AG09309 (cell line): Measurements from ENCODE around the gene REL.
"Not testable (repeated sequence)": the region's sequence is repeated elsewhere in the genome, so short reads cannot be mapped to it uniquely, and the experiment has no call there.

ENCODE experiments used
- DNase-seq: peaks from one replicate; pipeline ENCODE4 v3.0.0-alpha.2; 2010; ENCODE audit warnings: low read depth
- H3K4me3 ChIP-seq: 2 replicates; pipeline ENCODE4 v1.5.1; 2011; ENCODE audit warnings: mild to moderate bottlenecking, low read depth, low read length, moderate library complexity; ENCODE audit not compliant: control insufficient read depth
- CTCF ChIP-seq: IDR thresholded peaks from 2 replicates; pipeline ENCODE4 v1.5.1; 2011; ENCODE audit warnings: mild to moderate bottlenecking, low read depth, low read length, inconsistent platforms; ENCODE audit not compliant: insufficient read depth, control insufficient read depth; ENCODE audit errors: missing control alignments

The REL gene

GRCh38 chr2:60885683-60886082, 4.3 kb downstream of the REL start:
- no peak overlapping the region for H3K4me3 ChIP-seq
- TF ChIP-seq CTCF, result no peak
- DNase-seq, result no peak

- no peak for DNase-seq
- H3K4me3 ChIP-seq, result no peak overlapping the region
- no peak for TF ChIP-seq CTCF
Measured at GRCh38 chr2:60886991-60887390, 5.6 kb downstream of the REL start.

- no peak overlapping the region for H3K4me3 ChIP-seq
- TF ChIP-seq CTCF, result no peak
- DNase-seq, result no peak
Measured at GRCh38 chr2:60888853-60889252, 7.5 kb downstream of the REL start.

- DNase-seq, H3K4me3 ChIP-seq: not testable (repeated sequence)
Measured at GRCh38 chr2:60889581-60890392, 8.4 kb downstream of the REL start.

- no peak overlapping the region for H3K4me3 ChIP-seq
- no peak for DNase-seq
- no peak for TF ChIP-seq CTCF
Measured at GRCh38 chr2:60890393-60890707, 9.0 kb downstream of the REL start.

GRCh38 chr2:60891180-60891579, 9.8 kb downstream of the REL start:
- no peak for DNase-seq
- no peak overlapping the region for H3K4me3 ChIP-seq
- no peak for TF ChIP-seq CTCF

GRCh38 chr2:60898567-60898966, 17.2 kb downstream of the REL start:
- DNase-seq, result no peak
- H3K4me3 ChIP-seq, result no peak overlapping the region
- TF ChIP-seq CTCF, result no peak
